Neural cell (in vitro differentiated cells): ENCODE data around the gene DENND4C. TPM values are rescaled to one million over a fixed set of nuclear protein-coding genes. Genes with fewer than 3 reads are reported as not detected.

ENCODE experiments used
- H2AFZ ChIP-seq: fragments of 200-600, 300-800 bp; sonication (generic), shearing (Covaris generic); 2 replicates; pipeline ENCODE4 v1.6.0; 2014; ENCODE audit warnings: low read depth, mild to moderate bottlenecking, antibody characterized with exemption, low read length, moderate library complexity
- H3F3A ChIP-seq: fragments of 200-600 bp; shearing (Covaris generic); 2 replicates; pipeline ENCODE4 v1.6.1; 2016; ENCODE audit warnings: mild to moderate bottlenecking, moderate library complexity, mixed read lengths, antibody characterized with exemption, low read length; ENCODE audit not compliant: insufficient read depth, poor library complexity, severe bottlenecking
- H3K27ac ChIP-seq: fragments of 200-600, 300-800 bp; sonication (generic), shearing (Covaris generic); 2 replicates; pipeline ENCODE4 v1.5.1; 2014; ENCODE audit warnings: mild to moderate bottlenecking, low read length, moderate library complexity
- H3K27me3 ChIP-seq: fragments of 300-800, 200-600 bp; sonication (generic), shearing (Covaris generic); 2 replicates; pipeline ENCODE4 v1.6.0; 2014; ENCODE audit warnings: mild to moderate bottlenecking, low read depth, low read length, moderate library complexity; ENCODE audit not compliant: insufficient read depth
- H3K36me3 ChIP-seq: fragments of 300-800, 200-600 bp; sonication (generic), shearing (Covaris generic); 2 replicates; pipeline ENCODE4 v1.5.1; 2014; ENCODE audit warnings: mild to moderate bottlenecking, antibody characterized with exemption, low read length, moderate library complexity; ENCODE audit not compliant: insufficient read depth
- H3K4me2 ChIP-seq: fragments of 300-800, 200-600 bp; sonication (generic), shearing (Covaris generic); 2 replicates; pipeline ENCODE4 v1.6.0; 2014; ENCODE audit warnings: mild to moderate bottlenecking, low read length
- H3K4me3 ChIP-seq: fragments of 300-800, 200-600 bp; sonication (generic), shearing (Covaris generic); 2 replicates; pipeline ENCODE4 v1.5.1; 2014; ENCODE audit warnings: mild to moderate bottlenecking, low read length, moderate library complexity
- H3K79me2 ChIP-seq: fragments of 200-600 bp; shearing (Covaris generic); replicated peaks from 2 replicates; pipeline ENCODE4 v1.6.0; 2014; ENCODE audit warnings: mild to moderate bottlenecking, low read length, moderate library complexity; ENCODE audit not compliant: insufficient read depth
- H3K9ac ChIP-seq: fragments of 300-800, 200-600 bp; sonication (generic), shearing (Covaris generic); 2 replicates; pipeline ENCODE4 v1.6.1; 2016; ENCODE audit warnings: mild to moderate bottlenecking, low read length, mixed read lengths
- H3K9me2 ChIP-seq: fragments of 200-600 bp; shearing (Covaris generic); 2 replicates; pipeline ENCODE4 v1.6.1; 2016; ENCODE audit warnings: mild to moderate bottlenecking, low read length, mixed read lengths; ENCODE audit not compliant: insufficient read depth
- H3K9me3 ChIP-seq: fragments of 200-600, 300-800 bp; sonication (generic), shearing (Covaris generic); 2 replicates; pipeline ENCODE4 v1.6.1; 2016; ENCODE audit warnings: mild to moderate bottlenecking, mixed run types, low read length, moderate library complexity, mixed read lengths
- H4K20me1 ChIP-seq: fragments of 200-600 bp; shearing (Covaris generic); 2 replicates; pipeline ENCODE4 v1.6.1; 2016; ENCODE audit warnings: mild to moderate bottlenecking, mixed run types; ENCODE audit not compliant: insufficient read depth
- EP300 ChIP-seq: fragments of 450-650 bp; conservative IDR thresholded peaks from 2 replicates; pipeline ENCODE4 v1.6.1; 2014; ENCODE audit warnings: antibody characterized with exemption, mild to moderate bottlenecking, moderate library complexity; ENCODE audit not compliant: poor library complexity, severe bottlenecking
- EZH2 ChIP-seq: fragments of 200-600, 300-800 bp; shearing (Covaris generic), sonication (generic); IDR thresholded peaks from 2 replicates; pipeline ENCODE4 v1.6.1; 2014; ENCODE audit warnings: antibody characterized with exemption, low read length, borderline replicate concordance, mild to moderate bottlenecking; ENCODE audit not compliant: insufficient read depth, poor library complexity, severe bottlenecking
- MXI1 ChIP-seq: fragments of 450-650 bp; conservative IDR thresholded peaks from 2 replicates; pipeline ENCODE4 v1.6.1; 2014; ENCODE audit warnings: antibody characterized with exemption, mild to moderate bottlenecking; ENCODE audit not compliant: poor library complexity, severe bottlenecking
- POLR2AphosphoS5 ChIP-seq: IDR thresholded peaks from 2 replicates; pipeline ENCODE4 v1.6.1; 2012
- RAD21 ChIP-seq: fragments of 450-650 bp; conservative IDR thresholded peaks from 2 replicates; pipeline ENCODE4 v1.6.1; 2014; ENCODE audit warnings: antibody characterized with exemption, mild to moderate bottlenecking, moderate library complexity
- REST ChIP-seq: IDR thresholded peaks from 2 replicates; pipeline ENCODE4 v1.6.1; 2012; ENCODE audit warnings: borderline replicate concordance
- SMC3 ChIP-seq: fragments of 450-650 bp; conservative IDR thresholded peaks from 2 replicates; pipeline ENCODE4 v1.6.1; 2014; ENCODE audit warnings: antibody characterized with exemption, mild to moderate bottlenecking, moderate library complexity; ENCODE audit not compliant: poor library complexity
- TAF1 ChIP-seq: IDR thresholded peaks from 2 replicates; pipeline ENCODE4 v1.6.1; 2012; ENCODE audit warnings: low read depth
- polyA plus RNA-seq: library from polyadenylated mRNA; depleted of rRNA; stranded (reverse); fragments of >200 nt; gene quantifications from 2 replicates; pipeline ENCODE4 v1.2.3, GENCODE V29; 2014

DENND4C gene
- polyA plus RNA-seq, 1 donor from 2014 or later: 51.8 TPM

DNA sequence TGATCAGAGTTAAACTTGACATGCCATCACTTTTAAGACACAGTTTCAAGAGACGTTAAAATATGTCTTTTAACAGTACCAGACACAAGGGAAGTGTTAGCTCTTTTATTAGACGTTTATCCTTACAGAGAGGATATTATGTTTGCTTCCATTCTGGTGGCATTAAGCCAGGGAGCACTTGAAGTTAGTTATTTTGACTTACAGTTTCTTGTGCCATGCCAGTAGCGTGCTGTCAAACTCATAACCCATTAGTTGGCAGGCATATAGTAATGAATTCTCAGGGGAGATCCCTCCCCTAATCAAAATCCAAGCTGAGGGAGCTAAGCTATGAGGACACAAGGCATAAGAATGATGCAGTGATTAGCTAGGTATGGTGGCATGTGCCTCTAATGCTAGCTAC, 83.1 kb downstream of the DENND4C start:
- no peaks in the 10 kb centered on the region for H3K9me3 ChIP-seq
- no peaks in the 10 kb centered on the region for H3K36me3 ChIP-seq
- no peak for TF ChIP-seq SMC3
- peak; percentile 27 for TF ChIP-seq EP300
- no peaks in the 10 kb centered on the region for H3K9me2 ChIP-seq
- H3K27me3 ChIP-seq: no peaks in the 10 kb centered on the region
- no peaks in the 10 kb centered on the region for H3K79me2 ChIP-seq
- no peak overlapping the region for H3K9ac ChIP-seq
- H3K4me2 ChIP-seq: no peak overlapping the region
- H3K27ac ChIP-seq: peak overlapping the region; percentile 10
- H4K20me1 ChIP-seq: no peaks in the 10 kb centered on the region
- H2AFZ ChIP-seq: no peak overlapping the region
- no peaks in the 10 kb centered on the region for H3F3A ChIP-seq
- H3K4me3 ChIP-seq: no peak overlapping the region

DNA sequence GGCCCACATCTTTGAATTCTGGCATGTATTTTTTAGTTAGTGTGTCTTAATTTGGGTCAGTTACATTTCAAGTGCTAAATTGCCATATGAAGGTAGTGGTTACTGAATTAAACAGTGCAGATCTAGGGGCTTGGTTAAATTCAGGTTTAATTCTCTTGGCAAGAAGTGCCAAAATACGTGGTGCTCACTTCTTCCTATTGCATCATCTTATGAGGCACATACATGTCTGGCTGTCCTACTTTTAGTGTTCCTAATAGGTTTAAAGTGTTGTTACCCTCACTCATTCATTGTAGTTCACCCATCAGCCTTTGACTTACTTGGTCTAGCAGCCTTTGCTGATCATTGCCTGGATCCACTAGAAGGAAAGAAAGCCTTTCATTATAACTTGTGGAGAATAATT, 90.0 kb downstream of the DENND4C start:
- no peaks in the 10 kb centered on the region for H3F3A ChIP-seq
- no peak overlapping the region for H2AFZ ChIP-seq
- H3K79me2 ChIP-seq: no peaks in the 10 kb centered on the region
- H3K36me3 ChIP-seq: no peaks in the 10 kb centered on the region
- no peak overlapping the region for H3K4me2 ChIP-seq
- no peak overlapping the region for H3K9ac ChIP-seq
- no peaks in the 10 kb centered on the region for H3K9me2 ChIP-seq
- no peak overlapping the region for H3K4me3 ChIP-seq
- H3K27me3 ChIP-seq: no peaks in the 10 kb centered on the region
- no peaks in the 10 kb centered on the region for H3K9me3 ChIP-seq
- TF ChIP-seq REST (no peak), TAF1 (no peak), SMC3 (no peak), EZH2 (no peak), POLR2AphosphoS5 (no peak), MXI1 (no peak)
- no peaks in the 10 kb centered on the region for H4K20me1 ChIP-seq
- no peak overlapping the region for H3K27ac ChIP-seq

- Histone ChIP-seq H3K36me3 (peaks cover 7% of the 10 kb centered on the region), H2AFZ (no peak overlapping the region), H3K27ac (no peak overlapping the region), H3K4me2 (no peak overlapping the region), H3K27me3 (no peaks in the 10 kb centered on the region), H3K4me3 (no peak overlapping the region), H3F3A (no peaks in the 10 kb centered on the region), H3K9me2 (no peaks in the 10 kb centered on the region), H3K9ac (no peak overlapping the region), H4K20me1 (no peaks in the 10 kb centered on the region), H3K9me3 (no peaks in the 10 kb centered on the region), H3K79me2 (no peaks in the 10 kb centered on the region)
- TF ChIP-seq RAD21 (no peak), EP300 (no peak), SMC3 (no peak)
Measured at GRCh38 chr9:19331877-19332276, 101.4 kb downstream of the DENND4C start.
